K562 (cell line): ENCODE measurements around the gene TXN. TPM values are rescaled to one million over a fixed set of nuclear protein-coding genes. Genes with fewer than 3 reads are reported as not detected.

Experiments
- ATAC-seq: fragments of 200-7000 bp; cut with Tn5 transposase; 3 replicates; pipeline ENCODE4 v1.9.1; 2020; ENCODE audit warnings: moderate library complexity
- BruUV-seq: library from RNA; stranded (reverse); fragments of 400-500 nt; replicated peaks from 2 replicates; lab custom pipeline; 2021; lab: Mats Ljungman, UMichigan
- CTCF ChIA-PET: fragments of 300-600 bp; formaldehyde crosslinking; extraction: SDS; loops from one replicate; lab custom pipeline; 2021; ENCODE audit warnings: low intra/inter-chr PET ratio; lab: Yijun Ruan, JAX
- POLR2A ChIA-PET: fragments of 300-600, 350-650 bp; sonication (Branson Sonifier 250); formaldehyde crosslinking; extraction: SDS; loops from one replicate; lab custom pipeline; 2021; ENCODE audit warnings: antibody characterized with exemption, inconsistent platforms; lab: Yijun Ruan, JAX
- DNase-seq, 4 experiments: peaks; one replicate each; pipeline versions ENCODE4 v3.0.0 to v3.0.0-alpha.2; 2011 to 2018; ENCODE audit warnings: low spot score in 3 of 4, mixed read lengths in 3 of 4; ENCODE audit errors: extremely low read depth in 1 of 4
- FAIRE-seq: peaks from 2 replicates; lab custom pipeline; 2011; peaks lifted over from hg19 to GRCh38; lab: Jason Lieb, UNC
- H2AFZ ChIP-seq: 2 replicates; pipeline ENCODE4 v1.6.0; 2011; ENCODE audit warnings: low read depth, low read length, control low read depth, inconsistent platforms
- H3K27ac ChIP-seq: fragments of 200-600 bp; 3 replicates; pipeline ENCODE4 v1.8.0; 2011; ENCODE audit warnings: low read depth, mild to moderate bottlenecking, control low read depth, inconsistent platforms, low read length, moderate library complexity, mixed read lengths; ENCODE audit errors: extremely low read depth
- H3K27me3 ChIP-seq, 2 experiments: fragments of 300-600 bp in 1 of 2; 2 replicates in 1 of 2; 3 replicates in 1 of 2; pipeline versions ENCODE4 v1.6.0 to v1.8.0; 2011; ENCODE audit warnings: inconsistent platforms in 2 of 2, low read length in 2 of 2, mild to moderate bottlenecking in 1 of 2, mixed read lengths in 1 of 2, moderate library complexity in 1 of 2; ENCODE audit not compliant: control insufficient read depth in 2 of 2, insufficient read depth in 2 of 2
- H3K36me3 ChIP-seq: fragments of 300-600 bp; 3 replicates; pipeline ENCODE4 v1.8.0; 2011; ENCODE audit warnings: mild to moderate bottlenecking, low read length, inconsistent platforms; ENCODE audit not compliant: control insufficient read depth, insufficient read depth
- H3K4me1 ChIP-seq, 2 experiments: fragments of 200-600 bp in 1 of 2; replicated peaks in 1 of 2; 2 replicates in 1 of 2; 3 replicates in 1 of 2; pipeline versions ENCODE4 v1.5.1 to v1.8.0; 2011; ENCODE audit warnings: inconsistent platforms in 2 of 2, low read length in 2 of 2, mild to moderate bottlenecking in 1 of 2, mixed read lengths in 1 of 2, moderate library complexity in 1 of 2; ENCODE audit not compliant: control insufficient read depth in 2 of 2, insufficient read depth in 2 of 2
- H3K4me2 ChIP-seq: 2 replicates; pipeline ENCODE4 v1.6.1; 2011; ENCODE audit warnings: low read length, control low read depth, inconsistent platforms, mixed read lengths; ENCODE audit not compliant: insufficient read depth
- H3K4me3 ChIP-seq: fragments of 200-600 bp; sonication (generic), shearing (Covaris generic); 2 replicates; pipeline ENCODE4 v1.5.1; 2016; ENCODE audit warnings: control low read depth, inconsistent platforms
- H3K79me2 ChIP-seq: fragments of 200-600 bp; 3 replicates; pipeline ENCODE4 v1.8.0; 2011; ENCODE audit warnings: low read length, inconsistent platforms; ENCODE audit not compliant: control insufficient read depth, insufficient read depth
- H3K9ac ChIP-seq, 2 experiments: 2 replicates each; pipeline versions ENCODE4 v1.6.0 to v1.6.1; 2011; ENCODE audit warnings: low read depth in 2 of 2, low read length in 2 of 2, control low read depth in 1 of 2, inconsistent platforms in 1 of 2, mild to moderate bottlenecking in 1 of 2, mixed read lengths in 1 of 2; ENCODE audit not compliant: insufficient read depth in 1 of 2
- H3K9me1 ChIP-seq: one replicate; pipeline ENCODE4 v1.6.0; 2011; ENCODE audit warnings: inconsistent platforms, mild to moderate bottlenecking, low read length, moderate library complexity; ENCODE audit not compliant: control insufficient read depth, insufficient read depth
- H3K9me3 ChIP-seq: replicated peaks from 2 replicates; pipeline ENCODE4 v1.5.1; 2011; ENCODE audit warnings: low read depth, low read length, inconsistent platforms; ENCODE audit not compliant: control insufficient read depth, insufficient read depth
- H4K20me1 ChIP-seq: replicated peaks from 2 replicates; pipeline ENCODE4 v1.6.1; 2011; ENCODE audit warnings: low read length, inconsistent platforms, mixed read lengths; ENCODE audit not compliant: control insufficient read depth, insufficient read depth
- AFF1 ChIP-seq, 2 experiments: fragments of 450-650 bp; IDR thresholded peaks; 2 replicates each; pipeline ENCODE4 v1.6.1; 2018; ENCODE audit warnings: mild to moderate bottlenecking in 2 of 2, low read depth in 1 of 2; ENCODE audit not compliant: partially characterized antibody in 2 of 2
- BRF2 ChIP-seq: IDR thresholded peaks from 3 replicates; pipeline ENCODE4 v1.6.1; 2011; ENCODE audit warnings: borderline replicate concordance, mild to moderate bottlenecking; ENCODE audit not compliant: insufficient read length, insufficient read depth
- ELF1 ChIP-seq: fragments of 200-800 bp; sonication (Bioruptor generic); IDR thresholded peaks from 2 replicates; pipeline ENCODE4 v1.6.1; 2016; ENCODE audit warnings: missing genetic modification characterization, missing compliant biosample characterization
- HMG20B ChIP-seq: fragments of 250-450 bp; sonication (Bioruptor Pico); IDR thresholded peaks from 2 replicates; pipeline ENCODE4 v1.5.0; 2021; ENCODE audit warnings: mild to moderate bottlenecking
- WGBS: fragments of 100-300 bp; shearing (Covaris generic); methylation state at CpG from one replicate; pipeline ENCODE4 v1.1.6; 2016; ENCODE audit warnings: low coverage, mixed read lengths; ENCODE audit not compliant: insufficient coverage; ENCODE audit errors: missing lambda C conversion rate; 5-methylcytosine and 5-hydroxymethylcytosine counted together
- in situ Hi-C: fragments of 300-500 bp; cut with MboI; formaldehyde crosslinking; loops from 4 replicates; pipeline ENCODE4 v1.15.0; 2018; ENCODE audit warnings: inconsistent platforms, mixed read lengths
- intact Hi-C: fragments of 100-400 bp; cut with micrococcal nuclease; formaldehyde crosslinking; loops from 2 replicates; pipeline ENCODE4 v1.14.2; 2022
- polyA plus RNA-seq, 8 experiments: library from polyadenylated mRNA; depleted of rRNA in 4 of 8; stranded (reverse) in 5 of 8; unstranded in 3 of 8; fragments of >200 nt; fragmentation: Nextera tagmentation in 2 of 8; fragmentation: Illumina TruSeq in 1 of 8; extraction: Ambion mirVana in 2 of 8; extraction: Trizol in 1 of 8; gene quantifications; 2 replicates each; pipeline versions ENCODE4 v1.2.1 to v1.2.3, GENCODE V29; 2011 to 2014; ENCODE audit warnings: inconsistent platforms in 1 of 8, missing spikeins in 1 of 8
- total RNA-seq, 7 experiments: library from RNA; depleted of rRNA in 6 of 7; stranded (reverse); fragments of >200 nt in 6 of 7; fragmentation: Illumina TruSeq in 2 of 7; extraction: Trizol in 2 of 7; gene quantifications; 2 replicates each; pipeline versions ENCODE4 v1.2.1 to v1.2.3, GENCODE V29; 2011 to 2021; ENCODE audit warnings: low replicate concordance in 1 of 7

TXN gene
- total and polyA plus RNA-seq, 9 of the 15 experiments (the other 6 are each of a cell fraction or from before 2014, with no cell fraction given): 272 to 1,596 (median 514) TPM

DNA sequence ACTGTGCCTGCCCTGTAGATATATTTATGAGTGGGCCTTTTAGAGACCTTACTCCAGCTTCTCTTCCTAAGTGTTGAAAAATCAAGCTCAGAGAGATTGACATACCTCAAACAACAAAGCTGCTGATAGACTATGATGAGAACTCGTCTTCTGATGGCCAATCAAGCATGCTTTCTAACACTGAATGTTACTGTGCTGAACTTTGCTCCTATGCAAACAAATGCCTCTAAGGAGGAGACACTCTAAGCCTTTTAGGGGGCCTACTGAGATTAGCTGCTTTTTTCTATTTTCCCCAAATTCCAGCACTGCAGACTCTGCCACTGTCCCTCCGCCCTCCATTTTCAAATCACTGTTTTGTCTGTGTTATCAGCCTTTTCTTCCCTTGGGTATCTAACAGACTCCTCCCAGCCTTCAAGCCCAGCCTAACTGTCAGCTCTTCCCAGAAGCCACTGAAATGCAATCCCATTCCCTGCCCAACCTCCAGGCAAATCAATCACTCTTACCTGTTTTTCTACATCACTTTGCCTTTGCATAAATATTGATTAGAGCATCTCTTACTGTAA, 41.8 kb upstream of the TXN start:
- no peak overlapping the region for H3K9ac ChIP-seq
- intact Hi-C loops: no loop called here
- H4K20me1 ChIP-seq: no peaks in the 10 kb centered on the region
- DNase-seq (no peak), ATAC-seq (no peak), FAIRE-seq (no peak)
- peaks cover 5 to 24% of the 10 kb centered on the region in 2 experiments; a peak in 3 of 5 replicates for H3K27me3 ChIP-seq
- no peaks in the 10 kb centered on the region for H3K9me3 ChIP-seq
- no peak overlapping the region for H3K4me2 ChIP-seq
- no peak overlapping the region for H3K4me3 ChIP-seq
- TF ChIP-seq ELF1 (tag) (no peak), AFF1 (IDR thresholded peaks at IDR 0.05; ENCODE audit: low read depth in 1 of 2, partially characterized antibody in 2 of 2) (no peak), BRF2 (no peak), HMG20B (CRISPR knock-in tag) (no peak)
- ChIA-PET CTCF (no interaction called here), POLR2A (no interaction called here)
- no peak overlapping the region for H3K27ac ChIP-seq
- no peaks in the 10 kb centered on the region for H3K36me3 ChIP-seq
- H3K79me2 ChIP-seq: no peaks in the 10 kb centered on the region
- no peak overlapping the region for H2AFZ ChIP-seq
- 3% methylated on average over 2 of the region's 2 CpGs for WGBS
- H3K9me1 ChIP-seq: no peaks in the 10 kb centered on the region
- BruUV-seq: no TSS peak
- H3K4me1 ChIP-seq: no peaks in the 10 kb centered on the region; a peak in 1 of 5 replicates
- in situ Hi-C loops: no loop called here
